HG02623 (cell line): ENCODE results near the gene TSTD2.

ENCODE experiments used
- ATAC-seq: cut with Tn5 transposase; IDR thresholded peaks from one replicate; pipeline ENCODE4 v1.9.1; 2021; ENCODE audit warnings: moderate library complexity; ENCODE audit not compliant: unreplicated experiment

TSTD2 gene

DNA sequence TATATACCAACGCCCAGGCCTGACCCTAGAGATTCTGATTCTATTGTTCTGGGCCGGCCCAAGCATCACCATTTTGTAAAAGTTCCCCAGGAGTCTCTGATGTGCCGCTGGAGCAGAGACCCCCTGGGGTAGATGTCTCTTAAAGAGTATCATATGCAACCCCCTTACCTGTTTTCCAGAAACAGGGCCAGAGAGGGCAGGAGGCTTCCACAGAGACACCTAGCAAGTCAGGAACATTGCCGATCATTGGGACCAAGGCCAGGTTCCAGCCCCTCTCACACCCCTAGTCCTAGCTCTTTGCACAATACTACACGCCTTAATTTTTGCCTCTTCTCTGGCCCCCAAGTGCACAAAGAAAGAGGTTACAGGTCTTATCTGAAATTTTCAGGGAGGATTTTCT, 67.9 kb downstream of the TSTD2 start:
- no peak for ATAC-seq

GRCh38 chr9:97564291-97565175, 68.6 kb downstream of the TSTD2 start:
- ATAC-seq, result no peak

DNA sequence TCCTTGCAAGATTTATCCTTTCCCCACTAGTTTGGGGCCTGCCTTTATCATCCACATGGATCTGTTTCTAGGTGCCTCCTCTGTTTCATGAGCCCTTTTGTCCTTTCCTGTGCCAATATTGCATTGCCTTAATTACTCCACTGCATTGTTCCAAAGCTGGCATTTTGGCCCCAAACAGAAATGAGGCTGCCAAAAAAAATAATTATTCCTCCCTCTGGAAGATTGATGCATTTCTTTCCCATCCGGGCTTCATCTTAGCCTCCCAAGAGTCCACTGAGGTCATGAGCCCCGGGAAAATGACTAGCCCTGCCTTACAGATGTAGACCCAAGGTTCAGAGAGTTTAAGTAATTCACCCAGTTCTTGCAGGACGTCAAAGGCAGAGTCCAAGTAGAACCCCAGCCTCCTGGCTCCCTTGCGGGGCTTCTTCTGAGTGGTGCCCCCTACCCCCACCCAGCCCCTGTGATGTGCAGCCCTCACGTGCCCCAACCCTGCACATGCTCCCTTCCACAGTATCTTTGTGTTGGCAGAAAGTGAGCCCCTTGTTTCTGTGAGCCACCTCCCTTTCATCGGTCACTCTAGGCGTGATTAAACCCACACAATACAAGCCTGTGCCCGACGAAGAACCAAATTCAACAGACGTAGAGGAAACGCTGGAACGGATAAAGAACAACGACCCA, 69.6 kb downstream of the TSTD2 start:
- no peak for ATAC-seq

- no peak for ATAC-seq
These were observed 70.6 kb downstream of the TSTD2 start for GRCh38 chr9:97562542-97562941.

DNA sequence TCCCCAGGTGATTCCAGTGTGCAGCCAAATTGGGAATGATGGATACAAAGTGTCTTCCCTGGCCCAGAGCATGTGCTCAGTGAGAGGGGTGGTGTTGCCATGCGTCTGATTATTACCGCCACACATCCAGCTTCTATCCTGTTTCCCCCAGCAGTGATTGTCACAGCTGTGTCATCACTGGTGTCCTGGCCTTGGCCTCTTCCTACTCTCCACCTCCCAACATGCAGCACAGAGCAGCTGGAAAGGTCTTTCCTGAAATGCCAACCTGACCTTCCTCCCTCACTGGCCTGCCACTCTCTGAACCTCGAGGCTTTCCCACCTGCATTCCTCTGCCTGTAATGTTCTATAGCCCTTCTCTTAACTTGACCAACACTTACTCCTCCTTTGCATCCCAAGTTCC, 71.7 kb downstream of the TSTD2 start:
- no peak for ATAC-seq

GRCh38 chr9:97560851-97561250, 72.3 kb downstream of the TSTD2 start:
- no peak for ATAC-seq

- ATAC-seq, result no peak
These were observed 73.0 kb downstream of the TSTD2 start for GRCh38 chr9:97560154-97560553.

GRCh38 chr9:97559111-97559514, 74.1 kb downstream of the TSTD2 start:
- ATAC-seq, result peak; percentile 82

GRCh38 chr9:97558701-97559101, 74.5 kb downstream of the TSTD2 start:
- ATAC-seq, result peak; percentile 4

GRCh38 chr9:97557606-97558095, 75.5 kb downstream of the TSTD2 start:
- no peak for ATAC-seq

DNA sequence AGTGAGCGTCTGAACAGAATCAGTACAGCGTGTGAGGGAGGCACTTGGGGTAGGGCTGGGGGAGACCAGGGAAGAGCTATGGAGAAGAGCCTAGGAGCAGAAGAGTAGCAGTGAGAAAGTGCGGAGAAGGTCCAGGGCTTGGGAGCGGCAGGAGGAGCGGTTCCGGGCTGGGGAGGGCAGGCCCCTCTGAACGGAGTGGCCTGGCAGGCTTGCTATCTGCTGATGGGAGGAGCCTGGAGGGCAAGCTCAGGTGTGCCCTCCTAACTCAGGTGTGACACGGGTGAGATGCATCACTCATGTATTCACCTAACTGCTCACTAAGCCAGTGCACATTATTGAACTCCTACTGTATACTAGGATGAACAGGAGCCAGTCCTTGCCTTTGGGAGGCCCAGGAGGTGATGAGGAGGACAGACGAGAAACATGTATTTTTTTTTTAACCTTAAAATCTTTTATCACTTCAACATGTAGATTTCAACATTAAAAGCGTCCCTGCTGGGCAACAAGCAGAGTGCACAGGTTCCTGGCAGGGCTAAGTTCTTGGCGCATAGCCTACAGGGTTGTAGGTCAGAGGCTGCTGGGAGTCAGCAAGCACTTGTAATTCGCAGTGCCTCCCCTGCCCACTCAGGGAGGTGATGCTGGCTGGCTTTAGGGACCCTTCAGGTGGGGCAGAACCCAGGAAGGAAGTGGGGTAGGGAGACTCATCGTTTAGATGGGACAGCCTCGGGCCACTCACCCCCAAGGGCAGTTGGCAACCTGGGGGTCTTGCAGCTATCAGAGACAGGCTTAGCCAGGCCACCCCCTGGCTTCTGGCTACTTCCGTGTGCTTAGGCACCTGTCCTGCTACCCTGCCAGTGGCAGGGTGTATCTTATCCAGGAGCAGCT, 76.2 kb downstream of the TSTD2 start:
- ATAC-seq, result no peak

DNA sequence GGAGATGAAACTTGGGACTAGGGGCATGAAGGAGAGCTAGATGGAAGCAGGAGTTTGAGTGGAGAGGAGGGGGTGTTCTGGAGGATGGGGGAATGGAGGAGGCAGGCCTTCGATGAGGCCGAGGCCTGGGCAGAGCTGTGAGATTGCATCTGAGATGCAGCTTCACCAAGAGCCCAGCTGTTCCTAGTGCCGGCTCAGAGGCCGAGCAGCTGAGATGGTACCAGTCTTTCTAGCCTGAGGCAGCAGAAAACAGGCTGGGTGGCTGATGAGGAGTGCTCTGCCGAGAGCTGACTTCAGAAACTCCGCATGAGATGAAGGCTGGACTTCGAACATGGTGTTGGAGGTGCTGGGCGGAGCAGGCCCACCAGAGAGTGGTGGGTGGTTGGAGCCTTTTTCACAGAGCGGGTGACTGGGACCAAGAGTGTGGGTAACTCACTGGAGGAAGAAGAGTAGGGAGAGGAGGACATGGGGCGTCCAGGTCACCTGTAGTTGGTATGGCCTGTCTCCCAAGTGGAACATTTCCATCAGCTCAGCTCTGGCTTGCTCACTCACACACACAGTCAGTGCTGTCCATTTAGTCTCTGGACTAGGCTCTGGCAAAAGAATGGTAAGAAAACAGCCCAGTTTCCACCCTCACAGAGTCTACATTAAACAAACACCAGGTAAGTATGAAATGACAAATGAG, 77.0 kb downstream of the TSTD2 start:
- ATAC-seq, result no peak

- no peak for ATAC-seq
These were observed 78.0 kb downstream of the TSTD2 start for GRCh38 chr9:97555164-97555563.

- no peak for ATAC-seq
These were observed 78.5 kb downstream of the TSTD2 start for GRCh38 chr9:97554566-97555075.

- ATAC-seq, result no peak
These were observed 79.3 kb downstream of the TSTD2 start for GRCh38 chr9:97553841-97554240.

DNA sequence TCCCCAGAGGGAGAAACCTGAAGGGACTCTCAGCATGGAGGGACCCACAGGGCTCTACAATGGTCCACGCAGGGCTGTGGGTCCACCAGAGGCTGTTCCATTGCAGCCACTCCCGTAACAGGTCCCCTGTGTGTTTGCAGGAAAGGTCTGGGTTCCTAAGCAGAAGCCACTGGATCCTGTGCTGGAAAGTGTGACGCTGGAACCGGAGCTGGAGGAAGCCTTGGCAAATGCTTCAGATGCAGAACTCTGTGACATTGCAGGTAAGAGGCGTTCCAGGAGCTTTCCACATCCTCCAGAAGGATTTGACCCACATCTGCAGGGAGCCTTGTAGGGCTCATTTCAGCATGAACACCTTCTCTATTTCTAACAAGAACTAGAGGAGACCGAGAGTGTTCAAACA, 80.0 kb downstream of the TSTD2 start:
- no peak for ATAC-seq

DNA sequence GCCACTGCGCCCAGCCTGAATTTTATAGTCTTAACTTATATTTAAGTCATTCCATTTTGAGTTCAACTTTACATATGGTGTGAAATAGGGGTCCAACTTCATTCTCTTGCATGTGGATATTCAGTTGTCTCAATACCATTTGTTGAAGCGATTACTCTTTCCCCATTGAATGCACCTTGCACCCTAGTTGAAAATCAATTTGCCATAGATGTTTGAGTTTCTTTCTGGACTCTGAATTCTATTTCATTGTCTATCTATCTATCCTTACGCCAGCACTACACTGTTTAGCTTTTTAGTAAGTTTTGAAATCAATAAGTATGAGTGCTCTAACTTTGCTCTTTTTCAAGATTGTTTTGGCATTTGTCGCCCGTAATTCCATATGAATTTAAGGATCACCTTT, 81.9 kb downstream of the TSTD2 start:
- no peak for ATAC-seq

DNA sequence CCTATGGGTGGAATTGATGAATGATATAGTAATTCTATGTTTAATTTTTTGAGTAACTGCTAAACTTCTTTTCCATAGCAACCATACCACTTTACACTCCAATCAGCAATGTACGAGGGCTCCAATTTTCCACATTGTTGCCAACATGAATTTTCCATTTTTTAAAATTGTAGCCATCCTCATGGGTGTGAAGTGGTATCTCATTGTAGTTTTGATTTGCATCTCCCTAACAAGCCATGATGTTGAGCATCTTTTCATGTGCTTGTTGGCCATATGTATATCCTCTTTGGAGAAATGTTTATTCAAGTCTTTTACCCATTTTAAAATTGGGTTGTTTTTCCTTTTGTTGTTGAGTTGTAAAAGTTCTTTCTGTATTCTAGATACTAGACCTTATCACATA, 82.8 kb downstream of the TSTD2 start:
- ATAC-seq, result no peak
